DND-41 (cell line): ENCODE results near the gene SECISBP2.

Experiments used
- CTCF ChIP-seq: IDR thresholded peaks from 2 replicates; pipeline ENCODE4 v1.5.1; 2012; ENCODE audit warnings: borderline replicate concordance, low read length, moderate library complexity, mild to moderate bottlenecking; ENCODE audit not compliant: poor library complexity, severe bottlenecking; ENCODE audit errors: extremely low read depth
- EZH2 ChIP-seq: IDR thresholded peaks from 3 replicates; pipeline ENCODE4 v1.6.1; 2012; ENCODE audit warnings: borderline replicate concordance, low read depth, mild to moderate bottlenecking, moderate library complexity, low read length, inconsistent platforms; ENCODE audit not compliant: severe bottlenecking

DNA sequence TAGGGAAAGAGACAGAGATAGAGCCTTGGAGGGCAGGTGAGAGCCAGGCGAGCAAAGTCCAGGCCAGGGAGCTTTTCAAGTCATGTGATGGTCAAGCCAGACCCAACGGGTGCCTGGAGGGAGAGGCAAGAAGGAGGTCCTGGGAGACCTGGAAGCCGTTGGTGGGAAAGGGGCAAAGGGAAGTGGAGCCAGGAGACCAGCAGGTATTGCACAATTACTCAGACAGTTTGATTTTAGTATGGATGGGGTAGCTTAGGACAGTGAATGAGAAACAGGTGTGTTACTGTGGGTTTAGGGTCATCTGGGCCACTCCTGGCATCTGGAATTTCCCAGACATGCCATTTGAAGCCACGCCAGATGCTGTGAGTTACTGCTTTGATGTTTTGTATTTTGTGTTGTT lies 5.1 kb downstream of the SECISBP2 start:
- TF ChIP-seq EZH2 = no peak
- no peak for TF ChIP-seq CTCF
